SK-N-SH (cell line): ENCODE measurements around the gene CLASRP.
"Not testable (repeated sequence)": the region's sequence is repeated elsewhere in the genome, so short reads cannot be mapped to it uniquely, and the experiment has no call there.

Source experiments
- CHD2 ChIP-seq: fragments of 150-350 bp; IDR thresholded peaks from 2 replicates; pipeline ENCODE4 v1.6.1; 2018; ENCODE audit warnings: low read length; ENCODE audit not compliant: partially characterized antibody
- EZH2phosphoT487 ChIP-seq: fragments of 200-600 bp; sonication (generic); IDR thresholded peaks from 2 replicates; pipeline ENCODE4 v1.6.1; 2017; ENCODE audit warnings: low read depth, mixed run types, mild to moderate bottlenecking, antibody characterized with exemption, moderate library complexity, borderline replicate concordance
- FOXM1 ChIP-seq: IDR thresholded peaks from 2 replicates; pipeline ENCODE4 v1.4.0; 2012; ENCODE audit warnings: low read depth, mild to moderate bottlenecking
- MXI1 ChIP-seq: IDR thresholded peaks from 2 replicates; pipeline ENCODE4 v1.6.1; 2012; ENCODE audit warnings: mild to moderate bottlenecking, low read depth, low read length, improper control_type of control experiment
- POLR2AphosphoS5 ChIP-seq: IDR thresholded peaks from 2 replicates; pipeline ENCODE4 v1.6.1; 2012; ENCODE audit warnings: low read depth, low read length
- SIN3A ChIP-seq: IDR thresholded peaks from 2 replicates; pipeline ENCODE4 v1.6.1; 2012; ENCODE audit warnings: low read depth, mild to moderate bottlenecking, low read length, moderate library complexity, borderline replicate concordance
- TF ChIP-seq, protein P1 (sequence below): IDR thresholded peaks from 2 replicates; pipeline ENCODE4 v1.4.0; 2012; ENCODE audit warnings: low read depth, borderline replicate concordance
- TF ChIP-seq, protein P2 (sequence below): fragments of 200-600 bp; sonication (generic); IDR thresholded peaks from 2 replicates; pipeline ENCODE4 v1.6.1; 2017; ENCODE audit warnings: antibody characterized with exemption, mild to moderate bottlenecking, moderate library complexity
- TF ChIP-seq, protein P3 (sequence below): IDR thresholded peaks from 2 replicates; pipeline ENCODE4 v1.4.0; 2012; ENCODE audit warnings: low read depth, borderline replicate concordance

GRCh38 chr19:45118591-45119355 is 79.9 kb downstream of the CLASRP start:
- TF ChIP-seq, protein P1, sequence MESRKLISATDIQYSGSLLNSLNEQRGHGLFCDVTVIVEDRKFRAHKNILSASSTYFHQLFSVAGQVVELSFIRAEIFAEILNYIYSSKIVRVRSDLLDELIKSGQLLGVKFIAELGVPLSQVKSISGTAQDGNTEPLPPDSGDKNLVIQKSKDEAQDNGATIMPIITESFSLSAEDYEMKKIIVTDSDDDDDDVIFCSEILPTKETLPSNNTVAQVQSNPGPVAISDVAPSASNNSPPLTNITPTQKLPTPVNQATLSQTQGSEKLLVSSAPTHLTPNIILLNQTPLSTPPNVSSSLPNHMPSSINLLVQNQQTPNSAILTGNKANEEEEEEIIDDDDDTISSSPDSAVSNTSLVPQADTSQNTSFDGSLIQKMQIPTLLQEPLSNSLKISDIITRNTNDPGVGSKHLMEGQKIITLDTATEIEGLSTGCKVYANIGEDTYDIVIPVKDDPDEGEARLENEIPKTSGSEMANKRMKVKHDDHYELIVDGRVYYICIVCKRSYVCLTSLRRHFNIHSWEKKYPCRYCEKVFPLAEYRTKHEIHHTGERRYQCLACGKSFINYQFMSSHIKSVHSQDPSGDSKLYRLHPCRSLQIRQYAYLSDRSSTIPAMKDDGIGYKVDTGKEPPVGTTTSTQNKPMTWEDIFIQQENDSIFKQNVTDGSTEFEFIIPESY = not testable (repeated sequence)
- TF ChIP-seq SIN3A, MXI1, EZH2phosphoT487, FOXM1, CHD2, POLR2AphosphoS5: not testable (repeated sequence)
- TF ChIP-seq, protein P2, sequence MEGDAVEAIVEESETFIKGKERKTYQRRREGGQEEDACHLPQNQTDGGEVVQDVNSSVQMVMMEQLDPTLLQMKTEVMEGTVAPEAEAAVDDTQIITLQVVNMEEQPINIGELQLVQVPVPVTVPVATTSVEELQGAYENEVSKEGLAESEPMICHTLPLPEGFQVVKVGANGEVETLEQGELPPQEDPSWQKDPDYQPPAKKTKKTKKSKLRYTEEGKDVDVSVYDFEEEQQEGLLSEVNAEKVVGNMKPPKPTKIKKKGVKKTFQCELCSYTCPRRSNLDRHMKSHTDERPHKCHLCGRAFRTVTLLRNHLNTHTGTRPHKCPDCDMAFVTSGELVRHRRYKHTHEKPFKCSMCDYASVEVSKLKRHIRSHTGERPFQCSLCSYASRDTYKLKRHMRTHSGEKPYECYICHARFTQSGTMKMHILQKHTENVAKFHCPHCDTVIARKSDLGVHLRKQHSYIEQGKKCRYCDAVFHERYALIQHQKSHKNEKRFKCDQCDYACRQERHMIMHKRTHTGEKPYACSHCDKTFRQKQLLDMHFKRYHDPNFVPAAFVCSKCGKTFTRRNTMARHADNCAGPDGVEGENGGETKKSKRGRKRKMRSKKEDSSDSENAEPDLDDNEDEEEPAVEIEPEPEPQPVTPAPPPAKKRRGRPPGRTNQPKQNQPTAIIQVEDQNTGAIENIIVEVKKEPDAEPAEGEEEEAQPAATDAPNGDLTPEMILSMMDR = not testable (repeated sequence)
- TF ChIP-seq, protein P3, sequence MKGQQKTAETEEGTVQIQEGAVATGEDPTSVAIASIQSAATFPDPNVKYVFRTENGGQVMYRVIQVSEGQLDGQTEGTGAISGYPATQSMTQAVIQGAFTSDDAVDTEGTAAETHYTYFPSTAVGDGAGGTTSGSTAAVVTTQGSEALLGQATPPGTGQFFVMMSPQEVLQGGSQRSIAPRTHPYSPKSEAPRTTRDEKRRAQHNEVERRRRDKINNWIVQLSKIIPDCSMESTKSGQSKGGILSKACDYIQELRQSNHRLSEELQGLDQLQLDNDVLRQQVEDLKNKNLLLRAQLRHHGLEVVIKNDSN = not testable (repeated sequence)
